LHCN-M2 (cell line): ENCODE data around the gene POFUT1. TPM values are rescaled to one million over a fixed set of nuclear protein-coding genes. Genes with fewer than 3 reads are reported as not detected.
"Not testable (repeated sequence)": the region's sequence is repeated elsewhere in the genome, so short reads cannot be mapped to it uniquely, and the experiment has no call there.

Experiments
- DNase-seq: peaks from one replicate; pipeline ENCODE4 v3.0.0-alpha.2; 2012; ENCODE audit warnings: low read depth
- total RNA-seq: library from RNA; depleted of rRNA; stranded (reverse); fragments of >200 nt; gene quantifications from 2 replicates; pipeline ENCODE4 v1.2.3, GENCODE V29; 2014

Gene POFUT1
- total RNA-seq, 1 experiment from 2014 or later, result 64.4 TPM

GRCh38 chr20:32234135-32234808 lies 26.6 kb downstream of the POFUT1 start:
- DNase-seq, result no peak

- DNase-seq, result no peak
Measured at GRCh38 chr20:32235331-32236047, 27.8 kb downstream of the POFUT1 start.

GRCh38 chr20:32236048-32236533 lies 28.4 kb downstream of the POFUT1 start:
- no peak for DNase-seq

- no peak for DNase-seq
Measured at GRCh38 chr20:32236819-32237218, 29.1 kb downstream of the POFUT1 start.

GRCh38 chr20:32237419-32237818 lies 29.7 kb downstream of the POFUT1 start:
- no peak for DNase-seq

- DNase-seq, result no peak
Measured at GRCh38 chr20:32238483-32239425, 31.1 kb downstream of the POFUT1 start.

GRCh38 chr20:32240205-32240604 lies 32.5 kb downstream of the POFUT1 start:
- DNase-seq, result no peak

- no peak for DNase-seq
Measured at GRCh38 chr20:32241807-32242206, 34.1 kb downstream of the POFUT1 start.

GRCh38 chr20:32244150-32244823 lies 36.6 kb downstream of the POFUT1 start:
- DNase-seq, result peak; percentile 10

- no peak for DNase-seq
Measured at GRCh38 chr20:32244959-32245358, 37.3 kb downstream of the POFUT1 start.

GRCh38 chr20:32246208-32246607 lies 38.5 kb downstream of the POFUT1 start:
- DNase-seq, result not testable (repeated sequence)

- DNase-seq, result peak; percentile 8
Measured at GRCh38 chr20:32248043-32248442, 40.4 kb downstream of the POFUT1 start.

- DNase-seq, result no peak
Measured at GRCh38 chr20:32249030-32249738, 41.5 kb downstream of the POFUT1 start.

GRCh38 chr20:32251470-32251869 lies 43.8 kb downstream of the POFUT1 start:
- no peak for DNase-seq

- no peak for DNase-seq
Measured at GRCh38 chr20:32252189-32252588, 44.5 kb downstream of the POFUT1 start.

- not testable (repeated sequence) for DNase-seq
Measured at GRCh38 chr20:32260973-32261372, 53.3 kb downstream of the POFUT1 start.

- no peak for DNase-seq
Measured at GRCh38 chr20:32261644-32262043, 54.0 kb downstream of the POFUT1 start.

GRCh38 chr20:32263398-32263954 lies 55.8 kb downstream of the POFUT1 start:
- no peak for DNase-seq

GRCh38 chr20:32271620-32272019 lies 63.9 kb downstream of the POFUT1 start:
- DNase-seq, result no peak

- DNase-seq, result no peak
Measured at GRCh38 chr20:32274359-32274758, 66.7 kb downstream of the POFUT1 start.
